Activated CD4-positive, CD25-positive, alpha-beta regulatory T cell (primary cell): ENCODE data around the gene SF3B3.
A peak's percentile ranks its signal among the peaks of the same experiment; 100 is the strongest.

Experiments used
- DNase-seq, 4 experiments: peaks; one replicate each; lab custom pipeline; 2025; lab: John Stamatoyannopoulos, UW

The SF3B3 gene

DNA sequence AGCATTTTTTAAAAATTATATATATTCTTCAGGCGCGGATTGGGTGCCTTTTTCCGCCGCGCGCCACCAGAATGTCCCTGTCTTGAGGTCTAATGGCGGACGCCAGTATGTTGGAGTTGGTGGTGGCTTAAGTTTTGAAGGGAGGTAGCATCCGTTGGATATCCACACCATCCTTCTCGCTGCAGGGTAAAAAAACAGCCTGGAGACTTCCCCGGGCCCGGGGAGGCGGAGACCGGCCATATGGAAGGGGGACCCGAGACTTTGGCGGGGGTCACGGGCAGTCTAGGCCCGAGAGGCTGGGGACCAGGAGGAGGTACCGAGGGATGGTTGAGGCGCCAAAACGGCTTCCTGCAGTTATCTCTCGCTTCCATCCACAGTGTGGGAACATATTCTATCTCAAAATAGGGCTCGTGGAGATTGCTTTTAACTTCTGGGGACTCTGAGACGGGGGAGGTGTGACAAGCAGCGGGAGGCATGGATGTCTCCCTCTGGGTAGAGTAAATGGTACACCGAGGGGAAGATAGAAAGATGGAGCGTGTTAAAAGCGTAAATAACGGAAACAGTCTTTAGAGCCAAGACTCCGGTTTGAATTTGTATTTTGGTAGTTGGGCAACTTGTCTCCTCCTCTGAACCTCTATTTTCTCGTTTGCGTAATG lies at the start of gene SF3B3:
Gene SF3B3 (plus strand): TSS at position 74 of the 656 bp plus-strand sequence. CDS start 2,841 bp downstream, outside the sequence.
- peak; percentile 59 to 66 (median 61) for DNase-seq

DNA sequence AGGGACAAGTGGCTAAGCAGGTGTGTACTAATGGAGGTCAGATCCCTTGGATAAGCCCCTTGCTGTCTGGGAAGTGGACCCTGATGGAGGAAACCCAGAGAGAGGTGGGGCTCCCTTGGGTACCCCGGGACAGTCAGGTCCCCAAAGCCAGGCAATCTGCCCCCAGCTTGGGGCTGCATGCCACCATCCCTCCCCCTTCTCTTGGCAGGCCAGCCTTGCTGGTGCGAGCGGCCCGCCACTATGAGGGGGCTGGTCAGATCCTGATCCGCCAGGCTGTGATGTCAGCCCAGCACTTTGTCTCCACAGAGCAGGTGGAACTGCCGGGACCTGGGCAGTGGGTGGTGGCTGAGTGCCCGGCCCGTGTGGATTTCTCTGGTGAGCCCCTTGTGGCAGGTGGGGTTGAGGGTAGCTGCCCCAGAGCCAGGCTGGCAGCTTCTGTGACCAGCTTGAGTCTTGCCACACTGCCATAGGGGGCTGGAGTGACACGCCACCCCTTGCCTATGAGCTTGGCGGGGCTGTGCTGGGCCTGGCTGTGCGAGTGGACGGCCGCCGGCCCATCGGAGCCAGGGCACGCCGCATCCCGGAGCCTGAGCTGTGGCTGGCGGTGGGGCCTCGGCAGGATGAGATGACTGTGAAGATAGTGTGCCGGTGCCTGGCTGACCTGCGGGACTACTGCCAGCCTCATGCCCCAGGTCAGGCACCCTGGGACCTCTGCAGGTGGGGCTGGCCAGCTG lies 49.1 kb upstream of the SF3B3 start:
- no peak for DNase-seq

DNA sequence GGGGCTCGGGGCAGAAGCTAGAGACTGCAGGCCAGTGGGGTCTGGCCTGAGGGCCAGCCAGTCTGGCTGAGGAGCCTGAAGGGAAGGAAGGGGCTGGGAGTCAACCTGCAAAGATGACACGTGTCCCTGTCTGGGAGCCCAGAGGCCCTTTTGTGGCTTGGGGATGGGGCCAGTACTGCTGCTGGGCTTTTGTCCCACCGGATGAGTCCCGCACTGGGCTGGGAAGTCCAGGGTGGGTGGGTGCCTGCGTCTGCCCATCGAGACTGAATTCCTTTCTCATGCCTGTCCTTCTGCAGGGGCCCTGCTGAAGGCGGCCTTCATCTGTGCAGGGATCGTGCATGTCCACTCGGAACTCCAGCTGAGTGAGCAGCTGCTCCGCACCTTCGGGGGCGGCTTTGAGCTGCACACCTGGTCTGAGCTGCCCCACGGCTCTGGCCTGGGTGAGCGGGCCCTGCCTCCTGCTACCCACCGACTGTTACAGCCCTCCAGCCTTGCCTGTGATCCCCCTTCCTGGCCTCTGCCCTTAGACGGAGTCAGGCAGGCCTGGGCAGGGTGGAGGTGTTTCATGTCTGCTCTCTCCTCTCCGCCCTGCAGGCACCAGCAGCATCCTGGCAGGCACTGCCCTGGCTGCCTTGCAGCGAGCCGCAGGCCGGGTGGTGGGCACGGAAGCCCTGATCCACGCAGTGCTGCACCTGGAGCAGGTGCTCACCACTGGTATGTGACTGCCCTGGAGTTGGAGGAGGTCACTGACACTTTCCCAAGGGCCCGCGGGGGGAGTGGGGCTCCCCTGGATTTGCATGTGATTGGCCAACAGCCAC lies 48.4 kb upstream of the SF3B3 start:
- no peak for DNase-seq

DNA sequence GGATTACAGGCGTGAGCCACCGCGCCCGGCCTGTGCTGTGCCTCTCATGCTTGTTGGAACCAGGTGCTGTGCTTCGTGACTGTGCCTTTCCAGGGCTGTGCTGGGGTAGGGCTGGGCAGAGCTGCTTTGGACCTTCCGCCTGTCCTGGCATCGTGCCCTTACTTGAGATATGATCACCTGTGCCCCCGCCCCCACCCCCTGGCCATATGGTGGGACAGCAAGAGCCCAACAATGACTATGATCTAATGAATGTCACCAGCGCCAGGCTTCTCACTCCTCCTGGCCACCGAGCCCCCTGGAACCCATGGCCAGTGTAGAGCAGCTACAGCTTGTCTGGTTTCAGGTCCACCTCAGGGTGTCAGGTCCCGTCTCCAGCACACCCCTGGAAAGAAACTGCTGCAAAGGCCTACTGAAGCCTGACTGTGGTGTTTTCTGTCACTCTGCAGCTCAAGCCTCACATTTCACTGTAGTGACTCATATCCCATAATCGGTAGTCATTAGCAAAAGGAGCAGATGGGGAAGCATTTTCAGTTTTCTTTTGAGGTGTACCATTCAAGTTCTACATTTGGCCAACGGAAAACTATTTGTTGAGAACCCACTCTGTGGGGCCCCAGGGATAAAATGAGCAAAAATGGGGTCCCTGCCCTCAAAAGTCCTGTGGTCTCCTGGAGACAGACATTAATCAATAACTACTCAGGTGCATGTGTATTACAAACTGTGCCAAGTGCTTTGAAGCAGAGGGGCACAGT lies 47.2 kb upstream of the SF3B3 start:
- DNase-seq = no peak

DNA sequence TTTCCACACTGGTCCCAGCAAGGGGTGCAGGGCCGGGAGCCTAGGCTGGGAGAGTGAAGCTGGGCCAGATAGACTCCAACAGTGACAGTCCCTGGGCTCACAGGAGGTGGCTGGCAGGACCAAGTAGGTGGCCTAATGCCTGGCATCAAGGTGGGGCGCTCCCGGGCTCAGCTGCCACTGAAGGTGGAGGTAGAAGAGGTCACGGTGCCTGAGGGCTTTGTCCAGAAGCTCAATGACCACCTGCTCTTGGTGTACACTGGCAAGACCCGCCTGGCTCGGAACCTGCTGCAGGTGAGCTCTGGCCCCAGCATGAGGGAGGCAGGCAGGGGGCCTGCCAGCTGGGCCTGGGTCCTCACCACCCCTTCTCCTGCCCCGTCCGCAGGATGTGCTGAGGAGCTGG lies 45.4 kb upstream of the SF3B3 start:
- DNase-seq = no peak

DNA sequence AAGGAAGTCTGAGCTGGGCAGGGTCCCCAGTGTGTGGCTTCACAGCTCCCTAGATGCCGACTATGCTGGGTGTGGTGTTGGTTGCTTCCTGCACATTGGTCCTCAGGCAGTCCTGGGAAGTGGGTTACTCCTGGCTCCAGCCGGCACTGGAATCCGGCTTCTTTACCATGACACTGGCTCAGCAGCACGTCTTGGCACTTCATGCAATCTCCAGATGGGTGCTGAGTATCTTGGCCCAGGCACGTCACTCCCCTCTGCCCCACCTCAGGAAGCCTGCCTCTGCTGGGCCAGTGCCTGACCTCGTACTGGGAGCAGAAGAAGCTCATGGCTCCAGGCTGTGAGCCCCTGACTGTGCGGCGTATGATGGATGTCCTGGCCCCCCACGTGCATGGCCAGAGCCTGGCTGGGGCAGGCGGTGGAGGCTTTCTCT lies 44.7 kb upstream of the SF3B3 start:
- no peak for DNase-seq

DNA sequence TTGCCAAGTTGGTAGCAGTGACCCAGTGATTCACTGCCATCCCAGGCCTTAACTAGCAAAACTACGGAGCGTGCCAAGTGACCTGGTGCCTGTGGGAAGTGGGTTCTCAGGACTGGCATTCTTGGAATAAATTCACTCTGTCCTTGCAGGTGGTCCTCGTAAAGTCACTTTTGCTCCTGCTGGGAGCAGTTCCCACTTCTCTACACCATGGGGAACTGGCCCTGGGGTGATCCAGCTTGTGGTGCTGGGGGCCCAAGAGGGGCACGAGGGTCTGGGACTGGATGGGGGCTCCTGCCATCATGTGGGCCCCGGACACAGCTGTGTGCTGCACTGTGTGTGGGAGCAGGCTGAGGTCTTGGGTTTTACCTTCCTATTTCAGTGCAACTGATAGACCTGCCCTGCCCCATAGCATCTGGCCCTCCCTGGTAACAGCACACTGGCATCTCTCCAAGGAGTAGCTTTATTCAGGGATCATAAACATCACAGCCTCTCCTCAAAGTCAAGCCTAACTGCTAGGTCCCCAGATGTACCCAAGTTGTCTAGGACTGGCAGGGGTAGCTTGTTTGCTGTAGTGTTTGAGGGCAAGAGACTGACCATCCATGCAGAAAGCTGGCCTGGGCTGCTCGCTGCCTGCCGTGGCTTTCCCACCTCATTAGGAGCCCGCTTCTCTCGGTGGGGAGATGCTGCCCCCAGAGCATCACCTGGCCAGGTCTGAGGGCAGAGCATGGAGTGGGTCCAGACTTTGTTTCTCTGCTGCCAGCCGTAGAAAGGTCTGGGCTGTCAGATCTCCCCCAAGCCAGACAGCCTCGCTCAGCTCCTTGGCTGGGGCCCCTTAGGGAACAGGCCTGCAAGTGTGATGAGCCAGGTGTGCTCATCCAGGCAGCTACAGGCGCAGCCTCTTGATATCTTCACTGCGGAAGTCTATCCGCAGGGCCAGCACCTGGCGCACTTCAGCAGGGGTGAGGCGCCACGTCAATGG lies 43.2 kb upstream of the SF3B3 start:
- DNase-seq = no peak

DNA sequence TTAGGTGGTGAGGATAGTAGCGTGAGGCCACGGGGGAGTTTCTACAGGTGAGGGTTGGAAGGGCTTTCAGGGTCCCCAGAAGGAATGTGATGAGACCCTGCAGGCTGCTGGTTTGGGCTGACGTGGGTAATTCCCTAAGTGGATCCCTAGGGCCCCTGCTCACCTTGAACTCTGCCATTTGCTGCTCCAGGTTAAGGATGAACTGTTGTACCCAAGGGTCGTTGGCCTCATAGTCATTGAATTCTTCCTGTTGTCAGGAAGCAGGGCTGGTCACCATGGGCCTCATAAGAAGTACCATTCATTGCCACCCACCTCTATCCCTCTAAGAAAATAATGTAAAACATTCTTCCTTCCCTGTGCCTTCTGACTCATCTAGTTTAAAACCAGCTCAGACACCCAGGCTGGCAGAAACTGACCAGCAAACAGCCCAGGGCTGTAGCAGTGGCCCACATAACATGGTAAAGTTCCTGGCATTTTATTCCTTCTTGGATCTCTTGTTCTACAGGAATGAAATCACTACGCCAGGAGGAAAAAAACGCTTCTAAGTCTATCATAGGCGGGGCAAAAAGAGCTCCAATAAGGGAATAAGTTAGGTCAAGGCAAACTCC lies 41.6 kb upstream of the SF3B3 start:
- DNase-seq = no peak

DNA sequence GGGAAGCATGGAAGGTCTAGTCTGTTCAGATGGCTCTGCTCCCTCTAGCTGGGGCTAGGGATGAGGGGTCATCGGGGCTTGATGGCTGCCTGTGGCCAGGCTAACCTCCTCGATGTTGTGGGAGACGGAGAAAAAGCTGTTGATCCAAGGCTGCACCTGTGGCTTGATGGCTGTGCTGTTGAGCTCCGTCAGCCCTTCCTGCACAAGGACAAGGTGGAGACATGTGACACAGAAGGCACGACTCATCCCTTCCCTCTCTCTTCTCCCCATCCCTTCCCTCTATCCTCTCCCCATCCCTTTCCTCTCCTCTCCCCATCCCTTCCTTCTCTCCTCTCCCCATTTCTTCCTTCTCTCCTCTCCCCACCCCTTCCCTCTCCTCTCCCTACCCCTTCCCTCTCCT lies 41.0 kb upstream of the SF3B3 start:
- DNase-seq = no peak

DNA sequence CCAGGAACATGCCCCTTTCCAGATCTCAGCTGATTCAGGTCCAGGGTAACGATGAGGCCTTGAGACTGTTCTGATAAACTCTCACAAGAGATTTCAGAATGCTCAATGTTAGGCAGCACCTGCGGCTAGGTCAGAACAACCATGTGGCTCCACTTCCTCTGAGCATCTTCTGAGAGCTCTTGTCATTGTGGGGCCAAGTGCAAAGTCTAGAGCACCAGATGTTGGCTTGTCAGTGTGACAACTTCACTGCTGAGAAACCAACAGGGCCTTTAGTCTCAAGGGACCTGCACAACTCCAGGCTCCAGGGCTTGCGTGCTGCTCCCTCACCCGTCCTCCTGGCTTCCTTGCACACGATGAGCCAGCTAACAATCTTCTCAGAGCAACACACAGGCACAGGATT lies 40.2 kb upstream of the SF3B3 start:
- DNase-seq = no peak

DNA sequence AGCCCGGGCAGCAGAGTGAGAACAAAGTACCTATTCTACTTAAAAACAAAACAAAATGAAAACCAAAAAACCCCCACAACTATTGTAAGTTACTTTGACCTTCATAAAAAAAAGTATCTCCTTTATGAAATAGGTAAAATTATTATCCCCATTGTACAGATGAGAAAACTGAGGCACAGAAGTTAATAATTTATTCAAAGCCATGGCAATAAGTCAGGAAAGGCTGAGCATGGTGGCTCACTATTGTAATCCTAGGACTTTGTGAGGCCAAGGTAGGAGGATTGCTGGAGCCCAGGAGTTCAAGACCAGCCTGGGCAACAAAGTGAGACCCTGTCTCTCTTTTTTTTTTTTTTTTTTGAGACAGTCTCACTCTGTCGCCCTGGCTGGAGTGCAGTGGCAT lies 38.7 kb upstream of the SF3B3 start:
- no peak for DNase-seq

DNA sequence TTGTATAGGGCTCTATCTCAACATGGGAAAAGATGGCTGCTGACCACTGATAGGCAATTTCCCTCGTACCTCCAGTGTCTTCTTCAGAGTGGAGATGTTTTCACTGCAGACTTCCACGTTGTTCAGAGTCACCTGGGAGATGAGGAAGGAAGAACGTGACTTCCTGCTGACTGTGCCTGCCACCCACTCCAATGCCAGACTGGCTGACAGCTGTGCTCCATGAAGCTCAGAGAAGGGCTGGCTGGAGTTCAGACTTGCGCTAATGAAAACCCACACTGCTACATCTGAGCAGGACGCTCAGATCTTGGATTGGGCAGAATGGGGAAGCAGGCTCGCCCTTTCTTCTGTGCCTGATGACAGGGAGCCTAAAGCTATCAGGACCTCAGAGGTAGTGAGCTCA lies 33.4 kb upstream of the SF3B3 start:
- no peak for DNase-seq

DNA sequence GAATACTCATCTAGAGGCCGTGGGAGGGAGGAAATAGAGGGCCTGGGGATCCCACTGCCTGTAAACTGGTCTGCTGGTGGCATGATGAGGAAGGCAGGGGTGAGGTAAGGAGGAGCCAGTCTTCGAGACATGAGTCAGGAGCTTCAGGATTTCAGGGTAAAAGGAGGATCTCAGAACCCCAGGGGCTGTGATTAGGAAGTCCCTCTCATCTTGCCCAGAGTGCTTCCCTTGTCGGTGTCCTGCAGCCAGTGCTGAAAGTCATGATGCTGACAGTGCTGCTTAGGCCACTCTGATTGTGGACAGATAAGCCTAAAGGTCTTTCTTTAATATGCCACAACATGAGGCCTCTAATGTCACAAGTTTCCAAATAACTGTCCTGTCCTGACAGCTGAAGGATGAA lies 29.8 kb upstream of the SF3B3 start:
- DNase-seq = no peak

DNA sequence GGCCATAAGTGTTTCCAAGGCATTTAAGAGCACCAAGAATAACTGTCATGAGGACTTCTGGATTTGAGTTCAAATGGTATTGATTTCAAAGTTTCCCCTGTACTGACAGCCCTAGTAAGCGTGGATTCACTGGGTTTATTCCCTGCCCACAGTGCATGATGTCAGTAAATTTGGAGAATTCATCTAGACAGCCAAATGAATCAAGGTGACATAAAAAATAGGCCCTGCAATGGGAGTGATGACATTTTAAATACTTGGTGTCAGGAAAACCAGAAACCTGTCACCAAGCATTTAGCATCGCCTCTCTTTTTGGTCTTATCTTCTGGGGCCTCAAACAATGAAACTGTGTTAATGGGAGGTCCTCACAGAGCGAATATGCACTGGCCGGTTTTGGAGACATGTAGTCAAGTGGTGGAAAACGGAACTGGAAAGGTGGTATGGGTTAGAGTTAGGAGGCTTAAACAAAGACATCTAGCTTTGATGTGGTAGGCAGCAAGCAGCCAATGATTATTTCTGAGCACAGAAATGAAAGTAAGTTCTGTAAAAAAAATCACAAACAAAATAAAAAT lies 29.3 kb upstream of the SF3B3 start:
- DNase-seq = no peak

DNA sequence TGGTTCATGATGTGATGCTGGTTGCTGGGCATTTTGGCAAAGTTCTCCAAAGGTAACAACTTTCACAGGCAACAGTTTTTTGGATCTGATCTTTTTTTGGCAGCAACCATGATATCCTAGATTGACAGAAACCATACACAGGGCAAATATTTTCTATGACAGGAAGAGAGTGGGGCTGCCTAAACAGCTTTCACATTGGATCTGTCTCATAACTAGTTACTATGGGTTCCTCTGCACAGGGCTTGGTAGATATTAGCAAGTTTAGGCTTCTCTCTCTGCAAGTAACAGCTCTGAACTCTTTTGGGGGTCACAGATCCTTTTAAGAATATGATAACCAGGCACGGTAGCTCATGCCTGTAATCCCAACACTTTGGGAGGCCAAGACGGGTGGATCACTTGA lies 28.8 kb upstream of the SF3B3 start:
- no peak for DNase-seq

DNA sequence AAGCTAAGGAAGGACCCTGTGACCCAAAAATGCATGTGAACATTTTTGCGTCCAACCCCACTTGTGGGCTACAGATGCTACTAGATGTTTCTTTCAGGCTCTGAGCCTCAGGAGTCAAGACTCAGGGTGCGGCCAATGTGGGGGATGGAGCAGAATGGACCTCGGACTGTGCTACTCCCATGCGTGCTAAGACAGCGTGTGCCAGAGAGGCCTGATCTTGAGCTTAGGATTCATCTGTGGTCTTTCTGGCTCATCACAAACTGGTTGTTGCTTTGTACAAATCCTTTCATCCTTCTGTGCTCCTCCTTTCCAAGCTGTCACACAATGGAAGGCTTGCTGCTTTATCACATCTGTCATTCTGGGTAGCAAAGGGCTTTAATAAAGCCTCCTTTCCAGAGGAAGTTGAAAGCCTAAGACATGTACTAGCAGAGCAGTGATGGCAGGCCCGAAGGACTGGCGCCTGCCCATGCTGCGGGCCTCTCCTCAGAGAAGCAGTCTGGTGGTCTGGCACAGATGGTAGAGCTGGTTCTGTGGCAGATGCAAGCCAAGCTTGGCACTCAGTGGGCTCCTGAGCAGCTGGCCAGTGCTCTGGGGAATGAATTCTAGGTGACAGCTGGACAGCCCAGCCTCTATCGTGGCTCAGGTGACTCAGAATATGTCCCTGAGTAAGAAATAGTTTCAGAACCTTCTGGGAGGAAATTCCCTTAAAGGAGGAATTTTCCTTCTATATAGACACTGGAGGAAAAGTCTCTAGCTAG lies 28.0 kb upstream of the SF3B3 start:
- no peak for DNase-seq

DNA sequence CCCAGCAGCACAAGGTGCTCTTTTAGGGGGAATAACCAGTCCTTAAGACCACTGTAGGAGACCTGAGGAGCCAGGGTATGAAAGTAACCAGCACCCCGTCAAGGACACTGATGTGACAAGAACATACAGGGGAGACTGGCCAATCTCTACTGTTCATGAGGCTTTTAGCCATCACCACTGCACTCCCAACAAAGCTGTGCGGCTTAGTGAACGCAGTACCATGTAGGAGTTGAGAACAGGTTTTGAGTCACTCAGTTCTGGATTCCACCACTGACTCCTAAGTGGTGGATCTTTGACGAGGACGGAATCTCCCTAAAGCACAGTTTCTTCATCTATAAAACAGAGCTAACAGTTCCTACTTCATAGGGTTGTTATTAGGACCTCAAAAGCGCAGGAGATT lies 27.1 kb upstream of the SF3B3 start:
- DNase-seq = no peak

DNA sequence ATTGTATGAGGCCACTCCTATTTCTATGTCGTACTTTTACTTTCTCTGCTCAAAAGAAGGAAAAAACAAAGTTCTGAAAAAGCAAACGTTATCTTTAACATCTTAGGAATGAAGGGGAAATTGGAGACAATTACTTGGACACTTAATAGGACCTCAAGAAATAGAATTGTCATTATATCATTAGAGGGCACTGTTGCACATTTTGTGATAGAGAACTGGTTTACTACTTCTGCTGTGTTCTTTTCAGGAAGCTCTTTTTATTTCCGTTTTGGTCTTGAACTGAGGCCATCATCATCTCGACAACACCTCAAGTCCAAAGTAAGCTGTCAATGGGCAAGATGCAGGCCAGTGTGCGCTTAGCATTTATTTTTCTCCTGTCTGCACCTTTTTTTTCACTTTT lies 14.9 kb upstream of the SF3B3 start:
- DNase-seq = no peak

DNA sequence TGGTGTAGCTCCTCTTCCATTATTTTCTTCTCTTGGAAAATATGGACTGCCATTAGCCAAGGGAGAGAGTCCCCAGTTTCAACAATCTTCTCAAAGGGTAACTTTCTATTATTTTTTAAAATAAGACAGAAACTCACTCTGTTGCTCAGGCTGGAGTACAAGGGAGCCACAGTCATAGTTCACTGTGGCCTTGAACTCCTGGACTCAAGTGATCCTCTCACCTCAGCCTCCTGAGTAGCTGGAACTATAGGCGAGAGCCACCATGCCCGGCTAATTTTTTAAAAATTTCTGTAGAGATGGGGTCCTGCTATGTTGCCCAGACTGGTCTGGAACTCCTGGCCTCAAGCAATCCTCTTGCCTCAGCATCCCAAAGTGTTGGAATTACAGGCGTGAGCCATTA lies 13.4 kb upstream of the SF3B3 start:
- no peak for DNase-seq

DNA sequence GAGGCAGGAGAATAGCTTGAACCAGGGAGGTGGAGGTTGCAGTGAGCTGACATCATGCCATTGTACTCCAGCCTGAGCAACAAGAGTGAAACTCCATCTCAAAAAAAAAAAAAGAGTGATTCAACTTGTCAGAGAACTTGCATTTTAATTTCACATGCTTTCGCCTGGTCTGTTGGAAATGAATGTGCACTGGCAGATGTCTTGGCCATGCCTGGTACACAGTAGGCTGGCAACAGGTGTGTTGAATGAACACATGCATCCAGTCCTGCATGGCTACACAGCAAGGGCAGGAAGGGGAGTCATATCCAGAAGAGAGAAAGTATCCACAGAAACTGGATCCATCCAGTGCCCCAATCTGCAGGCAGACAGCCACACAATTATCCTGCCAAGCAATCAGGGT lies 11.8 kb upstream of the SF3B3 start:
- DNase-seq = no peak
